NCI-H1092 (cell line): ENCODE data around the gene EPHA6.

ENCODE experiments used
- DNase-seq: peaks from one replicate; lab custom pipeline; 2025; lab: John Stamatoyannopoulos, UW

Gene EPHA6

GRCh38 chr3:97647441-97647982 lies 833.1 kb downstream of the EPHA6 start:
- no peak for DNase-seq

- no peak for DNase-seq
Measured at GRCh38 chr3:97655971-97656370, 841.6 kb downstream of the EPHA6 start.

- DNase-seq: no peak
Measured at GRCh38 chr3:97656638-97657037, 842.2 kb downstream of the EPHA6 start.

GRCh38 chr3:97658668-97659285 lies 844.4 kb downstream of the EPHA6 start:
- DNase-seq: peak; percentile 57

- no peak for DNase-seq
Measured at GRCh38 chr3:97662264-97662663, 847.9 kb downstream of the EPHA6 start.

GRCh38 chr3:97662762-97663161 lies 848.4 kb downstream of the EPHA6 start:
- no peak for DNase-seq

- DNase-seq: no peak
Measured at GRCh38 chr3:97665896-97666295, 851.5 kb downstream of the EPHA6 start.

GRCh38 chr3:97670952-97671351 lies 856.6 kb downstream of the EPHA6 start:
- DNase-seq: no peak

- DNase-seq: no peak
Measured at GRCh38 chr3:97673357-97673997, 859.1 kb downstream of the EPHA6 start.

- DNase-seq: no peak
Measured at GRCh38 chr3:97674461-97674860, 860.1 kb downstream of the EPHA6 start.

GRCh38 chr3:97680210-97680609 lies 865.8 kb downstream of the EPHA6 start:
- DNase-seq: no peak

- DNase-seq: no peak
Measured at GRCh38 chr3:97680696-97681095, 866.3 kb downstream of the EPHA6 start.

- no peak for DNase-seq
Measured at GRCh38 chr3:97684490-97684889, 870.1 kb downstream of the EPHA6 start.

- no peak for DNase-seq
Measured at GRCh38 chr3:97686258-97686657, 871.9 kb downstream of the EPHA6 start.

GRCh38 chr3:97687734-97688133 lies 873.3 kb downstream of the EPHA6 start:
- DNase-seq: no peak

- no peak for DNase-seq
Measured at GRCh38 chr3:97689111-97689510, 874.7 kb downstream of the EPHA6 start.

- DNase-seq: no peak
Measured at GRCh38 chr3:97689962-97690361, 875.6 kb downstream of the EPHA6 start.

- DNase-seq: no peak
Measured at GRCh38 chr3:97691354-97691753, 877.0 kb downstream of the EPHA6 start.

- DNase-seq: no peak
Measured at GRCh38 chr3:97692389-97692788, 878.0 kb downstream of the EPHA6 start.

- no peak for DNase-seq
Measured at GRCh38 chr3:97692831-97693230, 878.4 kb downstream of the EPHA6 start.

- DNase-seq: no peak
Measured at GRCh38 chr3:97694876-97695275, 880.5 kb downstream of the EPHA6 start.

- DNase-seq: no peak
Measured at GRCh38 chr3:97698691-97699090, 884.3 kb downstream of the EPHA6 start.

GRCh38 chr3:97699889-97700288 lies 885.5 kb downstream of the EPHA6 start:
- DNase-seq: no peak

- no peak for DNase-seq
Measured at GRCh38 chr3:97705764-97706163, 891.4 kb downstream of the EPHA6 start.
